Fibroblast of pulmonary artery (primary cell): ENCODE results near the gene CCDC93.
"Not testable (repeated sequence)": the region's sequence is repeated elsewhere in the genome, so short reads cannot be mapped to it uniquely, and the experiment has no call there.

ENCODE experiments used
- DNase-seq: peaks from one replicate; pipeline ENCODE4 v3.0.0-alpha.2; 2010; ENCODE audit warnings: low read depth
- H3K4me3 ChIP-seq: replicated peaks from 2 replicates; pipeline ENCODE4 v1.5.1; 2011; ENCODE audit warnings: low read depth, mild to moderate bottlenecking, control low read depth, low read length, moderate library complexity
- CTCF ChIP-seq: IDR thresholded peaks from 2 replicates; pipeline ENCODE4 v1.5.1; 2011; ENCODE audit warnings: mild to moderate bottlenecking, control low read depth, low read length, inconsistent platforms; ENCODE audit errors: missing control alignments

Gene CCDC93

GRCh38 chr2:117931978-117932377, 81.9 kb downstream of the CCDC93 start:
- no peak for DNase-seq
- no peak overlapping the region for H3K4me3 ChIP-seq
- no peak for TF ChIP-seq CTCF

- DNase-seq: no peak
- no peak for TF ChIP-seq CTCF
- H3K4me3 ChIP-seq: no peak overlapping the region
Observed at GRCh38 chr2:117931266-117931665, 82.6 kb downstream of the CCDC93 start.

GRCh38 chr2:117930775-117931174, 83.1 kb downstream of the CCDC93 start:
- no peak for TF ChIP-seq CTCF
- DNase-seq: no peak
- H3K4me3 ChIP-seq: no peak overlapping the region

- H3K4me3 ChIP-seq, DNase-seq: not testable (repeated sequence)
Observed at GRCh38 chr2:117923471-117923870, 90.4 kb downstream of the CCDC93 start.

- DNase-seq: no peak
- TF ChIP-seq CTCF: no peak
- no peak overlapping the region for H3K4me3 ChIP-seq
Observed at GRCh38 chr2:117921520-117921919, 92.3 kb downstream of the CCDC93 start.

- DNase-seq: no peak
- no peak for TF ChIP-seq CTCF
Observed at GRCh38 chr2:117918608-117919007, 95.3 kb downstream of the CCDC93 start.

GRCh38 chr2:117917223-117917917, 96.5 kb downstream of the CCDC93 start:
- no peak overlapping the region for H3K4me3 ChIP-seq
- peak; percentile 40 for TF ChIP-seq CTCF
- DNase-seq: peak; percentile 24

More at GRCh38 chr2:117918608-117919007, 95.3 kb downstream of the CCDC93 start:
- H3K4me3 ChIP-seq: no peak overlapping the region
